GM12878 (cell line): ENCODE measurements around the gene PRKN. TPM values are rescaled to one million over a fixed set of nuclear protein-coding genes. Genes with fewer than 3 reads are reported as not detected.

ENCODE experiments used
- ATAC-seq: fragments of 200-7000 bp; cut with Tn5 transposase; 3 replicates; pipeline ENCODE4 v1.9.1; 2020; ENCODE audit warnings: mild to moderate bottlenecking, moderate library complexity
- BruUV-seq: library from RNA; stranded (reverse); fragments of 400-500 nt; replicated peaks from 2 replicates; lab custom pipeline; 2021; lab: Mats Ljungman, UMichigan
- CTCF ChIA-PET: fragments of 300-600 bp; sonication (Branson Sonifier 250); formaldehyde crosslinking; extraction: SDS; loops from one replicate; lab custom pipeline; 2021; ENCODE audit warnings: inconsistent platforms; lab: Yijun Ruan, JAX
- POLR2A ChIA-PET: fragments of 350-600 bp; formaldehyde crosslinking; extraction: SDS; loops from one replicate; lab custom pipeline; 2021; ENCODE audit warnings: inconsistent platforms; lab: Charles Lee
- RAD21 ChIA-PET: fragments of 300-600 bp; sonication (Branson Sonifier 250); formaldehyde crosslinking; loops from one replicate; lab custom pipeline; 2023; ENCODE audit warnings: antibody characterized with exemption; ENCODE audit not compliant: unreplicated experiment; lab: Charles Lee
- SMC1A ChIA-PET: fragments of 300-600 bp; sonication (Branson Sonifier 250); formaldehyde crosslinking; loops from one replicate; lab custom pipeline; 2023; ENCODE audit not compliant: unreplicated experiment, uncharacterized antibody; lab: Charles Lee
- DNase-seq: peaks from one replicate; pipeline ENCODE4 v3.0.0-alpha.2; 2011; ENCODE audit warnings: low read depth, low spot score
- FAIRE-seq: peaks from 3 replicates; lab custom pipeline; 2011; peaks lifted over from hg19 to GRCh38; lab: Jason Lieb, UNC
- H2AFZ ChIP-seq: 2 replicates; pipeline ENCODE4 v1.6.0; 2011; ENCODE audit warnings: low read depth, low read length, control low read depth; ENCODE audit not compliant: control insufficient read depth
- H3K27ac ChIP-seq: 2 replicates; pipeline ENCODE4 v1.5.1; 2011; ENCODE audit warnings: control low read depth; ENCODE audit not compliant: control insufficient read depth, insufficient read depth
- H3K27me3 ChIP-seq, 2 experiments: replicated peaks in 1 of 2; 2 replicates each; pipeline versions ENCODE4 v1.6.0 to v1.6.1; 2011; ENCODE audit warnings: low read length in 1 of 2; ENCODE audit not compliant: control insufficient read depth in 2 of 2, insufficient read depth in 2 of 2
- H3K36me3 ChIP-seq, 2 experiments: 2 replicates each; pipeline ENCODE4 v1.5.1; 2011; ENCODE audit warnings: low read length in 1 of 2; ENCODE audit not compliant: control insufficient read depth in 2 of 2, insufficient read depth in 2 of 2
- H3K4me1 ChIP-seq: 2 replicates; pipeline ENCODE4 v1.6.1; 2011; ENCODE audit warnings: mild to moderate bottlenecking, low read length, moderate library complexity, mixed read lengths; ENCODE audit not compliant: control insufficient read depth, insufficient read depth
- H3K4me2 ChIP-seq: 2 replicates; pipeline ENCODE4 v1.6.0; 2011; ENCODE audit warnings: control low read depth; ENCODE audit not compliant: control insufficient read depth, insufficient read depth
- H3K4me3 ChIP-seq: fragments of 200-600 bp; sonication (generic); 2 replicates; pipeline ENCODE4 v1.5.1; 2016
- H3K79me2 ChIP-seq: 2 replicates; pipeline ENCODE4 v1.6.0; 2011; ENCODE audit warnings: low read length; ENCODE audit not compliant: control insufficient read depth, insufficient read depth
- H3K9ac ChIP-seq: 2 replicates; pipeline ENCODE4 v1.8.0; 2011; ENCODE audit warnings: low read length, control low read depth, mixed read lengths; ENCODE audit not compliant: control insufficient read depth, insufficient read depth
- H3K9me3 ChIP-seq: replicated peaks from 3 replicates; pipeline ENCODE4 v1.5.1; 2011; ENCODE audit warnings: mild to moderate bottlenecking, low read length; ENCODE audit not compliant: control insufficient read depth, insufficient read depth
- H4K20me1 ChIP-seq: 2 replicates; pipeline ENCODE4 v1.6.0; 2011; ENCODE audit not compliant: control insufficient read depth, insufficient read depth
- ATF7 ChIP-seq: fragments of 450-650 bp; IDR thresholded peaks from 2 replicates; pipeline ENCODE4 v1.6.1; 2016; ENCODE audit warnings: low read depth, mild to moderate bottlenecking
- CHD2 ChIP-seq: IDR thresholded peaks from 2 replicates; pipeline ENCODE4 v1.6.1; 2011; ENCODE audit warnings: low read depth, low read length, improper control_type of control experiment, borderline replicate concordance
- CUX1 ChIP-seq: IDR thresholded peaks from 2 replicates; pipeline ENCODE4 v1.6.1; 2012; ENCODE audit warnings: improper control_type of control experiment, low read depth, low read length; ENCODE audit not compliant: insufficient replicate concordance
- DPF2 ChIP-seq: fragments of 450-650 bp; IDR thresholded peaks from 2 replicates; pipeline ENCODE4 v1.6.1; 2017; ENCODE audit warnings: mild to moderate bottlenecking
- E2F4 ChIP-seq: IDR thresholded peaks from 2 replicates; pipeline ENCODE4 v1.6.1; 2012; ENCODE audit warnings: low read depth, low read length, improper control_type of control experiment
- IKZF1 ChIP-seq: fragments of 450-650 bp; conservative IDR thresholded peaks from 2 replicates; pipeline ENCODE4 v1.6.1; 2017; ENCODE audit warnings: antibody characterized with exemption, mild to moderate bottlenecking
- RAD21 ChIP-seq: IDR thresholded peaks from 2 replicates; pipeline ENCODE4 v1.6.1; 2011; ENCODE audit warnings: mild to moderate bottlenecking, low read depth, low read length, moderate library complexity; ENCODE audit not compliant: insufficient read depth
- WGBS: methylation state at CpG from one replicate; pipeline ENCODE4 v1.1.6; 2016; ENCODE audit warnings: low lambda C conversion rate; ENCODE audit not compliant: insufficient replicate concordance, insufficient coverage; ENCODE audit errors: missing lambda C conversion rate; 5-methylcytosine and 5-hydroxymethylcytosine counted together
- in situ Hi-C: fragments of 300-500 bp; cut with MboI; formaldehyde crosslinking; loops from 9 replicates; pipeline ENCODE4 v1.14.3; 2018; ENCODE audit warnings: mixed read lengths
- intact Hi-C: fragments of 100-400 bp; cut with micrococcal nuclease; formaldehyde crosslinking; loops from one replicate; pipeline ENCODE4 v1.14.2; 2022; ENCODE audit not compliant: unreplicated experiment
- polyA plus RNA-seq, 11 experiments: library from polyadenylated mRNA; depleted of rRNA in 4 of 11; unstranded in 6 of 11; stranded (reverse) in 5 of 11; fragments of >200 nt; fragmentation: Nextera tagmentation in 4 of 11; fragmentation: Illumina TruSeq in 1 of 11; extraction: Ambion mirVana in 4 of 11; extraction: Trizol in 1 of 11; gene quantifications; 1 replicate in 1 of 11; 2 replicates in 10 of 11; pipeline versions ENCODE4 v1.2.1 to v1.2.3, GENCODE V29; 2011 to 2016; ENCODE audit warnings: inconsistent platforms in 2 of 11, missing spikeins in 2 of 11, low read depth in 1 of 11
- total RNA-seq, 4 experiments: library from RNA; depleted of rRNA in 3 of 4; stranded (reverse); fragments of >200 nt in 3 of 4; fragmentation: Illumina TruSeq in 1 of 4; extraction: Trizol in 1 of 4; gene quantifications; 2 replicates each; pipeline versions ENCODE4 v1.2.1 to v1.2.3, GENCODE V29; 2013 to 2021
- TF ChIP-seq, protein P1 (sequence below): fragments of 450-650 bp; IDR thresholded peaks from 2 replicates; pipeline ENCODE4 v1.6.1; 2017; ENCODE audit warnings: mild to moderate bottlenecking, low read depth, inconsistent platforms; ENCODE audit not compliant: poor library complexity, severe bottlenecking
- TF ChIP-seq, protein P2 (sequence below): fragments of 450-650 bp; IDR thresholded peaks from 2 replicates; pipeline ENCODE4 v1.6.1; 2018; ENCODE audit warnings: mild to moderate bottlenecking, low read depth, moderate library complexity; ENCODE audit not compliant: partially characterized antibody

The PRKN gene
- total and polyA plus RNA-seq, 10 of the 15 experiments (the other 5 are each of a cell fraction or from before 2014, with no cell fraction given): 0.06 to 0.09 TPM; not detected in 8

- in situ Hi-C loops: no loop called here
- no peak for TF ChIP-seq E2F4
- TF ChIP-seq ATF7: no peak
- TF ChIP-seq, protein P1, sequence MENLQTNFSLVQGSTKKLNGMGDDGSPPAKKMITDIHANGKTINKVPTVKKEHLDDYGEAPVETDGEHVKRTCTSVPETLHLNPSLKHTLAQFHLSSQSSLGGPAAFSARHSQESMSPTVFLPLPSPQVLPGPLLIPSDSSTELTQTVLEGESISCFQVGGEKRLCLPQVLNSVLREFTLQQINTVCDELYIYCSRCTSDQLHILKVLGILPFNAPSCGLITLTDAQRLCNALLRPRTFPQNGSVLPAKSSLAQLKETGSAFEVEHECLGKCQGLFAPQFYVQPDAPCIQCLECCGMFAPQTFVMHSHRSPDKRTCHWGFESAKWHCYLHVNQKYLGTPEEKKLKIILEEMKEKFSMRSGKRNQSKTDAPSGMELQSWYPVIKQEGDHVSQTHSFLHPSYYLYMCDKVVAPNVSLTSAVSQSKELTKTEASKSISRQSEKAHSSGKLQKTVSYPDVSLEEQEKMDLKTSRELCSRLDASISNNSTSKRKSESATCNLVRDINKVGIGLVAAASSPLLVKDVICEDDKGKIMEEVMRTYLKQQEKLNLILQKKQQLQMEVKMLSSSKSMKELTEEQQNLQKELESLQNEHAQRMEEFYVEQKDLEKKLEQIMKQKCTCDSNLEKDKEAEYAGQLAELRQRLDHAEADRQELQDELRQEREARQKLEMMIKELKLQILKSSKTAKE: no peak
- TF ChIP-seq CUX1: no peak
- no peak for TF ChIP-seq IKZF1
- no peak for TF ChIP-seq DPF2
- TF ChIP-seq, protein P2, sequence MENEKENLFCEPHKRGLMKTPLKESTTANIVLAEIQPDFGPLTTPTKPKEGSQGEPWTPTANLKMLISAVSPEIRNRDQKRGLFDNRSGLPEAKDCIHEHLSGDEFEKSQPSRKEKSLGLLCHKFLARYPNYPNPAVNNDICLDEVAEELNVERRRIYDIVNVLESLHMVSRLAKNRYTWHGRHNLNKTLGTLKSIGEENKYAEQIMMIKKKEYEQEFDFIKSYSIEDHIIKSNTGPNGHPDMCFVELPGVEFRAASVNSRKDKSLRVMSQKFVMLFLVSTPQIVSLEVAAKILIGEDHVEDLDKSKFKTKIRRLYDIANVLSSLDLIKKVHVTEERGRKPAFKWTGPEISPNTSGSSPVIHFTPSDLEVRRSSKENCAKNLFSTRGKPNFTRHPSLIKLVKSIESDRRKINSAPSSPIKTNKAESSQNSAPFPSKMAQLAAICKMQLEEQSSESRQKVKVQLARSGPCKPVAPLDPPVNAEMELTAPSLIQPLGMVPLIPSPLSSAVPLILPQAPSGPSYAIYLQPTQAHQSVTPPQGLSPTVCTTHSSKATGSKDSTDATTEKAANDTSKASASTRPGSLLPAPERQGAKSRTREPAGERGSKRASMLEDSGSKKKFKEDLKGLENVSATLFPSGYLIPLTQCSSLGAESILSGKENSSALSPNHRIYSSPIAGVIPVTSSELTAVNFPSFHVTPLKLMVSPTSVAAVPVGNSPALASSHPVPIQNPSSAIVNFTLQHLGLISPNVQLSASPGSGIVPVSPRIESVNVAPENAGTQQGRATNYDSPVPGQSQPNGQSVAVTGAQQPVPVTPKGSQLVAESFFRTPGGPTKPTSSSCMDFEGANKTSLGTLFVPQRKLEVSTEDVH: no peak
- TF ChIP-seq RAD21: no peak
- TF ChIP-seq CHD2: no peak
Observed at GRCh38 chr6:161635975-161636374, 1091.6 kb downstream of the PRKN start.

More at GRCh38 chr6:161635975-161636374, 1091.6 kb downstream of the PRKN start:
- Histone ChIP-seq H3K27ac (no peak overlapping the region), H3K36me3 (no peaks in the 10 kb centered on the region), H3K4me3 (no peak overlapping the region), H4K20me1 (no peaks in the 10 kb centered on the region), H3K79me2 (no peaks in the 10 kb centered on the region), H2AFZ (no peak overlapping the region), H3K4me2 (no peak overlapping the region), H3K9me3 (no peaks in the 10 kb centered on the region; the same call in 1 of the 3 replicates), H3K27me3 (no peaks in the 10 kb centered on the region), H3K4me1 (no peaks in the 10 kb centered on the region), H3K9ac (no peak overlapping the region)
- intact Hi-C loops: no loop called here
- no TSS peak for BruUV-seq
- ChIA-PET POLR2A (no interaction called here), RAD21 (no interaction called here), CTCF (interaction anchor here (0.6 kb wide), 1 partner anchor 209 kb away, joined by 3 read pairs; no protein-coding TSS in a partner anchor), SMC1A (no interaction called here)
- DNase-seq (no peak), ATAC-seq (no peak), FAIRE-seq (no peak)
- whole genome bisulfite sequencing: 22% methylated on average over 6 of the region's 6 CpGs
